ENCODE measurements around the gene ARHGAP26. TPM values are rescaled to one million over a fixed set of nuclear protein-coding genes. Genes with fewer than 3 reads are reported as not detected.
A peak's percentile ranks its signal among the peaks of the same experiment; 100 is the strongest.

Gene ARHGAP26
- total RNA-seq, 1 donor = 7.6 TPM

- Histone ChIP-seq H3K4me1 (ENCODE audit: insufficient read depth, low read length) (no peaks in the 10 kb centered on the region), H3K79me2 (ENCODE audit: insufficient read depth, low read length) (no peaks in the 10 kb centered on the region), H3K9me3 (ENCODE audit: low read depth, low read length) (no peaks in the 10 kb centered on the region), H3K4me2 (ENCODE audit: insufficient read depth, low read length) (no peak overlapping the region), H2AFZ (ENCODE audit: low read length) (no peak overlapping the region), H4K20me1 (ENCODE audit: insufficient read depth, low read length) (no peaks in the 10 kb centered on the region), H3K4me3 (ENCODE audit: insufficient read depth, low read length) (no peak overlapping the region), H3K36me3 (ENCODE audit: insufficient read depth, low read length) (no peaks in the 10 kb centered on the region), H3K27me3 (ENCODE audit: insufficient read depth, low read length) (no peaks in the 10 kb centered on the region), H3K27ac (ENCODE audit: low read depth, low read length) (no peak overlapping the region)
- DNase-seq (ENCODE audit: insufficient read length, low spot score, missing footprints) = no peak
- TF ChIP-seq CTCF (IDR thresholded peaks at IDR 0.05; ENCODE audit: extremely low read depth, low read depth, low read length) = peak; percentile 85
These were observed 246.8 kb downstream of the ARHGAP26 start for GRCh38 chr5:143016777-143017516.

DNA sequence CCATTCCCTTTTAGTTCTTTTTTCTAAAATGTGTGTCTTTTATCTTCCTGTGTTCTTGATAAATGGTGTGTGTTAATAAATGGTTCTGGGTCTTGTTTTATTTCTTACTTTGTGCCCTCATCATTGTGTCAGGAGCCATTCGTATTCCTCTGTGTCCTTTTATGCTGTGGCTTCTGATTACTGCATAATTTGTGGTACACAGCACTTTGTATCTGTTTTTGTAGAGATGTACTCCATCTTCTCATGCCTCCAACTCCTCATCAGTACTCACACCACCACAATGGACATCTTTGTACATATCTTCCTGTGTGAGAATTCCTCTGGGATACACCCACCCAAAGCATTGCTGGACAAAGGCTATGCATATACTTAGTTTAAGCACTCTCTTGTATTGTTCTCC is 247.4 kb downstream of the ARHGAP26 start:
- H3K27me3 ChIP-seq (ENCODE audit: insufficient read depth, low read length) = no peaks in the 10 kb centered on the region
- no peak overlapping the region for H3K4me2 ChIP-seq (ENCODE audit: insufficient read depth, low read length)
- no peak overlapping the region for H2AFZ ChIP-seq (ENCODE audit: low read length)
- no peak overlapping the region for H3K4me3 ChIP-seq (ENCODE audit: insufficient read depth, low read length)
- no peaks in the 10 kb centered on the region for H3K4me1 ChIP-seq (ENCODE audit: insufficient read depth, low read length)
- H3K79me2 ChIP-seq (ENCODE audit: insufficient read depth, low read length) = no peaks in the 10 kb centered on the region
- no peaks in the 10 kb centered on the region for H4K20me1 ChIP-seq (ENCODE audit: insufficient read depth, low read length)
- H3K9me3 ChIP-seq (ENCODE audit: low read depth, low read length) = no peaks in the 10 kb centered on the region
- no peak overlapping the region for H3K27ac ChIP-seq (ENCODE audit: low read depth, low read length)
- TF ChIP-seq CTCF (IDR thresholded peaks at IDR 0.05; ENCODE audit: extremely low read depth, low read depth, low read length) = no peak
- no peaks in the 10 kb centered on the region for H3K36me3 ChIP-seq (ENCODE audit: insufficient read depth, low read length)
- no peak for DNase-seq (ENCODE audit: insufficient read length, low spot score, missing footprints)

DNA sequence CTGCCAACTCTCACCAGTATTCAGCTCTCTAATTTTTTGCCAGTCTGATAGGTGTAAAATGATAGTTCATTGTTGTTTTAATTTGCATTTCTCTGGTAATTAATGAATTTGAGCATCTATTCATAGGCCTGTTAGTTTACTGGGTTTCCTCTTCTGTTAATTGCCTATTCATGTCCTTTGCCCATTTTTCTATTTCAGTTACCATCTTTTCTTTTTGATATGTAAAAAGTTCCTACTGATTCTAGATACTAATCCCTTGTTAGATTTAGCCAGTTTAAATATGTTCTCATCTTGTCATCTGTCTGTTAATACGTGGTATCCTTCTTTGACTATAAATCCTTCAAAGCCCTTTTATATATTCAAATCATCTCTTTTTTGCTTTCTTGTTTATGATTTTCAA is 247.8 kb downstream of the ARHGAP26 start:
- Histone ChIP-seq H3K79me2 (ENCODE audit: insufficient read depth, low read length) (no peaks in the 10 kb centered on the region), H2AFZ (ENCODE audit: low read length) (no peak overlapping the region), H3K4me3 (ENCODE audit: insufficient read depth, low read length) (no peak overlapping the region), H4K20me1 (ENCODE audit: insufficient read depth, low read length) (no peaks in the 10 kb centered on the region), H3K4me1 (ENCODE audit: insufficient read depth, low read length) (no peaks in the 10 kb centered on the region), H3K27me3 (ENCODE audit: insufficient read depth, low read length) (no peaks in the 10 kb centered on the region), H3K27ac (ENCODE audit: low read depth, low read length) (no peak overlapping the region), H3K36me3 (ENCODE audit: insufficient read depth, low read length) (no peaks in the 10 kb centered on the region), H3K9me3 (ENCODE audit: low read depth, low read length) (no peaks in the 10 kb centered on the region), H3K4me2 (ENCODE audit: insufficient read depth, low read length) (no peak overlapping the region)
- no peak for DNase-seq (ENCODE audit: insufficient read length, low spot score, missing footprints)
- no peak for TF ChIP-seq CTCF (IDR thresholded peaks at IDR 0.05; ENCODE audit: extremely low read depth, low read depth, low read length)

DNA sequence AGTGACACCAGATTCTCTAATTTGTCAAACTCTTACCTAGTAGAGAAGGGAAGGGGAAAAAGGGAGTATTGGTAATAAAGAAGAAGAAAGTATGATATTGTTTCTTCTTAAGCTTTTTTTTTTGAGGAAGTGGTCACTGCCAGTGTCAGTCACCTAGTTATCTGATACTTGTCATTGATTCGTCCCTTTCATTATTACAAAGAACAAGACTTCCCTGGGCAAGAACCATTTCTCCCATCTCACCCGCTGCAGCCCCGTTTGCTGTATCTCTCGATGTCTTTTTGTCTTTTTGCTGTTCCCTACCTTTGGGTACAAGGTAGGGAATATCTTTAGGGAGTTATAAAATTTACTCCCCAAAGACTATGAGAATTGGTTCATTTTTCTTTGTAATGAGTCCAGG is 249.0 kb downstream of the ARHGAP26 start:
- no peaks in the 10 kb centered on the region for H3K36me3 ChIP-seq (ENCODE audit: insufficient read depth, low read length)
- H3K79me2 ChIP-seq (ENCODE audit: insufficient read depth, low read length) = no peaks in the 10 kb centered on the region
- no peaks in the 10 kb centered on the region for H3K9me3 ChIP-seq (ENCODE audit: low read depth, low read length)
- H3K4me3 ChIP-seq (ENCODE audit: insufficient read depth, low read length) = no peak overlapping the region
- H3K27ac ChIP-seq (ENCODE audit: low read depth, low read length) = no peak overlapping the region
- TF ChIP-seq CTCF (IDR thresholded peaks at IDR 0.05; ENCODE audit: extremely low read depth, low read depth, low read length) = no peak
- peaks cover 6% of the 10 kb centered on the region for H3K4me1 ChIP-seq (ENCODE audit: insufficient read depth, low read length)
- no peaks in the 10 kb centered on the region for H3K27me3 ChIP-seq (ENCODE audit: insufficient read depth, low read length)
- no peak for DNase-seq (ENCODE audit: insufficient read length, low spot score, missing footprints)
- H4K20me1 ChIP-seq (ENCODE audit: insufficient read depth, low read length) = no peaks in the 10 kb centered on the region
- no peak overlapping the region for H3K4me2 ChIP-seq (ENCODE audit: insufficient read depth, low read length)
- H2AFZ ChIP-seq (ENCODE audit: low read length) = peak overlapping the region; percentile 29
